ENCODE results near the gene UTP15. TPM values are rescaled to one million over a fixed set of nuclear protein-coding genes. Genes with fewer than 3 reads are reported as not detected.

The UTP15 gene
- polyA plus RNA-seq, 1 of the 3 experiments (the other 2 are of a cell fraction): 10.2 TPM

- peaks cover 12% of the 10 kb centered on the region for H3F3A ChIP-seq (replicated peaks; ENCODE audit: insufficient read depth)
- POLR2A ChIA-PET: no interaction called here
- no peak overlapping the region for H3K4me3 ChIP-seq (ENCODE audit: low read depth in 2 of 2, low read length in 1 of 2)
- no peak overlapping the region for H3K9ac ChIP-seq
- H3K36me3 ChIP-seq (replicated peaks in 1 of 2; ENCODE audit: control insufficient read depth in 1 of 2, insufficient read depth in 2 of 2, low read length in 1 of 2): no peaks in the 10 kb centered on the region
- H3K4me2 ChIP-seq: no peak overlapping the region
- no peak for DNase-seq
- no peak overlapping the region for H3K27ac ChIP-seq (ENCODE audit: low read depth in 2 of 2, low read length in 1 of 2)
- H3K9me3 ChIP-seq: no peaks in the 10 kb centered on the region
- H2AFZ ChIP-seq (ENCODE audit: low read depth): no peak overlapping the region
- H3K27me3 ChIP-seq (ENCODE audit: insufficient read depth): no peaks in the 10 kb centered on the region
- 40% methylated on average over 2 of the region's 2 CpGs for WGBS (ENCODE audit: low lambda C conversion rate)
- H3K9me2 ChIP-seq: no peaks in the 10 kb centered on the region
- CTCF ChIA-PET: interaction anchor here (1.4 to 7.8 kb wide), 4 partner anchors 11 to 23 kb away, joined by 4 to 100 read pairs (median 22); no protein-coding TSS in a partner anchor
- TF ChIP-seq SIN3A (IDR thresholded peaks at IDR 0.05; ENCODE audit: borderline replicate concordance, low read depth, low read length) (no peak), RCOR1 (IDR thresholded peaks at IDR 0.05; ENCODE audit: low read length) (no peak), TAF1 (IDR thresholded peaks at IDR 0.05; ENCODE audit: borderline replicate concordance, low read depth, low read length) (no peak), MXI1 (IDR thresholded peaks at IDR 0.05; ENCODE audit: low read depth, low read length) (no peak), FOXJ3 (CRISPR knock-in tag; IDR thresholded peaks at IDR 0.05) (no peak), EP300 (IDR thresholded peaks at IDR 0.05; ENCODE audit: borderline replicate concordance in 1 of 2, low read depth in 1 of 2, low read length in 1 of 2) (no peak), EZH2phosphoT487 (IDR thresholded peaks at IDR 0.05; ENCODE audit: borderline replicate concordance, low read depth) (no peak), RFX5 (IDR thresholded peaks at IDR 0.05; ENCODE audit: low read length) (no peak), YY1 (IDR thresholded peaks at IDR 0.05; ENCODE audit: low read depth) (no peak), NFIC (IDR thresholded peaks at IDR 0.05; ENCODE audit: borderline replicate concordance) (no peak), NRF1 (IDR thresholded peaks at IDR 0.05; ENCODE audit: low read depth, low read length) (no peak), RXRA (IDR thresholded peaks at IDR 0.05; ENCODE audit: borderline replicate concordance, low read depth) (no peak), JUND (IDR thresholded peaks at IDR 0.05) (no peak)
- TF ChIP-seq, protein P1, sequence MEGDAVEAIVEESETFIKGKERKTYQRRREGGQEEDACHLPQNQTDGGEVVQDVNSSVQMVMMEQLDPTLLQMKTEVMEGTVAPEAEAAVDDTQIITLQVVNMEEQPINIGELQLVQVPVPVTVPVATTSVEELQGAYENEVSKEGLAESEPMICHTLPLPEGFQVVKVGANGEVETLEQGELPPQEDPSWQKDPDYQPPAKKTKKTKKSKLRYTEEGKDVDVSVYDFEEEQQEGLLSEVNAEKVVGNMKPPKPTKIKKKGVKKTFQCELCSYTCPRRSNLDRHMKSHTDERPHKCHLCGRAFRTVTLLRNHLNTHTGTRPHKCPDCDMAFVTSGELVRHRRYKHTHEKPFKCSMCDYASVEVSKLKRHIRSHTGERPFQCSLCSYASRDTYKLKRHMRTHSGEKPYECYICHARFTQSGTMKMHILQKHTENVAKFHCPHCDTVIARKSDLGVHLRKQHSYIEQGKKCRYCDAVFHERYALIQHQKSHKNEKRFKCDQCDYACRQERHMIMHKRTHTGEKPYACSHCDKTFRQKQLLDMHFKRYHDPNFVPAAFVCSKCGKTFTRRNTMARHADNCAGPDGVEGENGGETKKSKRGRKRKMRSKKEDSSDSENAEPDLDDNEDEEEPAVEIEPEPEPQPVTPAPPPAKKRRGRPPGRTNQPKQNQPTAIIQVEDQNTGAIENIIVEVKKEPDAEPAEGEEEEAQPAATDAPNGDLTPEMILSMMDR (IDR thresholded peaks at IDR 0.05): no peak
- TF ChIP-seq, protein P2, sequence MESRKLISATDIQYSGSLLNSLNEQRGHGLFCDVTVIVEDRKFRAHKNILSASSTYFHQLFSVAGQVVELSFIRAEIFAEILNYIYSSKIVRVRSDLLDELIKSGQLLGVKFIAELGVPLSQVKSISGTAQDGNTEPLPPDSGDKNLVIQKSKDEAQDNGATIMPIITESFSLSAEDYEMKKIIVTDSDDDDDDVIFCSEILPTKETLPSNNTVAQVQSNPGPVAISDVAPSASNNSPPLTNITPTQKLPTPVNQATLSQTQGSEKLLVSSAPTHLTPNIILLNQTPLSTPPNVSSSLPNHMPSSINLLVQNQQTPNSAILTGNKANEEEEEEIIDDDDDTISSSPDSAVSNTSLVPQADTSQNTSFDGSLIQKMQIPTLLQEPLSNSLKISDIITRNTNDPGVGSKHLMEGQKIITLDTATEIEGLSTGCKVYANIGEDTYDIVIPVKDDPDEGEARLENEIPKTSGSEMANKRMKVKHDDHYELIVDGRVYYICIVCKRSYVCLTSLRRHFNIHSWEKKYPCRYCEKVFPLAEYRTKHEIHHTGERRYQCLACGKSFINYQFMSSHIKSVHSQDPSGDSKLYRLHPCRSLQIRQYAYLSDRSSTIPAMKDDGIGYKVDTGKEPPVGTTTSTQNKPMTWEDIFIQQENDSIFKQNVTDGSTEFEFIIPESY (IDR thresholded peaks at IDR 0.05; ENCODE audit: borderline replicate concordance, low read depth): no peak
- TF ChIP-seq, protein P3, sequence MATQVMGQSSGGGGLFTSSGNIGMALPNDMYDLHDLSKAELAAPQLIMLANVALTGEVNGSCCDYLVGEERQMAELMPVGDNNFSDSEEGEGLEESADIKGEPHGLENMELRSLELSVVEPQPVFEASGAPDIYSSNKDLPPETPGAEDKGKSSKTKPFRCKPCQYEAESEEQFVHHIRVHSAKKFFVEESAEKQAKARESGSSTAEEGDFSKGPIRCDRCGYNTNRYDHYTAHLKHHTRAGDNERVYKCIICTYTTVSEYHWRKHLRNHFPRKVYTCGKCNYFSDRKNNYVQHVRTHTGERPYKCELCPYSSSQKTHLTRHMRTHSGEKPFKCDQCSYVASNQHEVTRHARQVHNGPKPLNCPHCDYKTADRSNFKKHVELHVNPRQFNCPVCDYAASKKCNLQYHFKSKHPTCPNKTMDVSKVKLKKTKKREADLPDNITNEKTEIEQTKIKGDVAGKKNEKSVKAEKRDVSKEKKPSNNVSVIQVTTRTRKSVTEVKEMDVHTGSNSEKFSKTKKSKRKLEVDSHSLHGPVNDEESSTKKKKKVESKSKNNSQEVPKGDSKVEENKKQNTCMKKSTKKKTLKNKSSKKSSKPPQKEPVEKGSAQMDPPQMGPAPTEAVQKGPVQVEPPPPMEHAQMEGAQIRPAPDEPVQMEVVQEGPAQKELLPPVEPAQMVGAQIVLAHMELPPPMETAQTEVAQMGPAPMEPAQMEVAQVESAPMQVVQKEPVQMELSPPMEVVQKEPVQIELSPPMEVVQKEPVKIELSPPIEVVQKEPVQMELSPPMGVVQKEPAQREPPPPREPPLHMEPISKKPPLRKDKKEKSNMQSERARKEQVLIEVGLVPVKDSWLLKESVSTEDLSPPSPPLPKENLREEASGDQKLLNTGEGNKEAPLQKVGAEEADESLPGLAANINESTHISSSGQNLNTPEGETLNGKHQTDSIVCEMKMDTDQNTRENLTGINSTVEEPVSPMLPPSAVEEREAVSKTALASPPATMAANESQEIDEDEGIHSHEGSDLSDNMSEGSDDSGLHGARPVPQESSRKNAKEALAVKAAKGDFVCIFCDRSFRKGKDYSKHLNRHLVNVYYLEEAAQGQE (IDR thresholded peaks at IDR 0.05; ENCODE audit: low read depth, low read length): no peak
- TF ChIP-seq, protein P4, sequence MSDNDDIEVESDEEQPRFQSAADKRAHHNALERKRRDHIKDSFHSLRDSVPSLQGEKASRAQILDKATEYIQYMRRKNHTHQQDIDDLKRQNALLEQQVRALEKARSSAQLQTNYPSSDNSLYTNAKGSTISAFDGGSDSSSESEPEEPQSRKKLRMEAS (IDR thresholded peaks at IDR 0.05; ENCODE audit: low read depth): no peak
- peaks cover 0 to 7% of the 10 kb centered on the region in 2 experiments; a peak in 1 of 4 replicates for H3K4me1 ChIP-seq (ENCODE audit: control insufficient read depth in 1 of 2, insufficient read depth in 2 of 2, low read depth in 1 of 2, low read length in 1 of 2)
- H3K79me2 ChIP-seq (ENCODE audit: insufficient read depth): no peaks in the 10 kb centered on the region
- no peaks in the 10 kb centered on the region for H4K20me1 ChIP-seq (ENCODE audit: insufficient read depth)
Observed at GRCh38 chr5:73534971-73535370, 30.6 kb upstream of the UTP15 start.
